ENCODE measurements around the gene OTULINL.

OTULINL gene

GRCh38 chr5:14603141-14603540, 21.5 kb downstream of the OTULINL start:
- no peak for DNase-seq

- DNase-seq: peak; percentile 25
Observed at GRCh38 chr5:14607104-14607503, 25.5 kb downstream of the OTULINL start.

- DNase-seq: peak; percentile 23
Observed at GRCh38 chr5:14608169-14608568, 26.6 kb downstream of the OTULINL start.

GRCh38 chr5:14611737-14612136, 30.1 kb downstream of the OTULINL start:
- no peak for DNase-seq

- no peak for DNase-seq
Observed at GRCh38 chr5:14614490-14614889, 32.9 kb downstream of the OTULINL start.

GRCh38 chr5:14615365-14615764, 33.8 kb downstream of the OTULINL start:
- no peak for DNase-seq

- DNase-seq: no peak
Observed at GRCh38 chr5:14617441-14617840, 35.8 kb downstream of the OTULINL start.

GRCh38 chr5:14627270-14627669, 45.7 kb downstream of the OTULINL start:
- no peak for DNase-seq

GRCh38 chr5:14628346-14628745, 46.8 kb downstream of the OTULINL start:
- peak; percentile 19 for DNase-seq

GRCh38 chr5:14630671-14631070, 49.1 kb downstream of the OTULINL start:
- DNase-seq: peak; percentile 61

- no peak for DNase-seq
Observed at GRCh38 chr5:14635656-14636055, 54.1 kb downstream of the OTULINL start.

- no peak for DNase-seq
Observed at GRCh38 chr5:14640765-14641164, 59.2 kb downstream of the OTULINL start.

GRCh38 chr5:14644623-14645237, 63.1 kb downstream of the OTULINL start:
- no peak for DNase-seq

- DNase-seq: peak; percentile 55
Observed at GRCh38 chr5:14650052-14650451, 68.5 kb downstream of the OTULINL start.

GRCh38 chr5:14655146-14655741, 73.7 kb downstream of the OTULINL start:
- no peak for DNase-seq

GRCh38 chr5:14656898-14657297, 75.3 kb downstream of the OTULINL start:
- DNase-seq: peak; percentile 16

- DNase-seq: no peak
Observed at GRCh38 chr5:14659821-14660607, 78.4 kb downstream of the OTULINL start.

GRCh38 chr5:14660833-14661232, 79.2 kb downstream of the OTULINL start:
- no peak for DNase-seq

All from inflammatory macrophage treated with lipopolysaccharide for 4 hours (primary cell).